H1 (cell line): ENCODE measurements around the gene SLC39A13. TPM values are rescaled to one million over a fixed set of nuclear protein-coding genes. Genes with fewer than 3 reads are reported as not detected.

Experiments used
- BACH1 ChIP-seq: IDR thresholded peaks from 2 replicates; pipeline ENCODE4 v1.6.1; 2012; ENCODE audit warnings: low read length, improper control_type of control experiment
- CREB1 ChIP-seq: IDR thresholded peaks from 2 replicates; pipeline ENCODE4 v1.6.1; 2012; ENCODE audit warnings: inconsistent platforms
- CTCF ChIP-seq, 3 experiments: IDR thresholded peaks; 1 replicate in 2 of 3; 2 replicates in 1 of 3; pipeline versions ENCODE4 v1.5.1 to v1.6.1; 2011; ENCODE audit warnings: low read length in 3 of 3, mild to moderate bottlenecking in 3 of 3, inconsistent platforms in 2 of 3, low read depth in 1 of 3, moderate library complexity in 1 of 3; ENCODE audit not compliant: insufficient read depth in 1 of 3; ENCODE audit errors: control extremely low read depth in 1 of 3
- RBBP5 ChIP-seq: IDR thresholded peaks from 2 replicates; pipeline ENCODE4 v1.7.1; 2012; ENCODE audit warnings: low read depth, mild to moderate bottlenecking, inconsistent platforms, low read length, moderate library complexity, borderline replicate concordance
- polyA plus RNA-seq, 7 experiments: library from polyadenylated mRNA; depleted of rRNA in 3 of 7; stranded (reverse) in 5 of 7; unstranded in 2 of 7; fragments of >200 nt in 5 of 7; fragments of 200-250 nt in 2 of 7; gene quantifications; 1 replicate in 5 of 7; 2 replicates in 1 of 7; 4 replicates in 1 of 7; pipeline versions ENCODE4 v1.2.1 to v1.2.3, GENCODE V29; 2011 to 2013; ENCODE audit warnings: missing spikeins in 2 of 7, mixed read lengths in 2 of 7
- total RNA-seq: library from RNA; stranded (reverse); fragmentation: NEBNext Ultra II Directional; extraction: Animal tissue kit (Norgen Biotek cat#: 25700); gene quantifications from 2 replicates; pipeline ENCODE4 v1.2.1, GENCODE V29; 2021
- TF ChIP-seq, protein P1 (sequence below): fragments of 300-600 bp; sonication (generic); IDR thresholded peaks from 2 replicates; pipeline ENCODE4 v1.7.1; 2012; ENCODE audit warnings: low read length, moderate library complexity, mild to moderate bottlenecking, inconsistent platforms; ENCODE audit not compliant: insufficient replicate concordance
- TF ChIP-seq, protein P2 (sequence below): IDR thresholded peaks from 2 replicates; pipeline ENCODE4 v1.6.1; 2012; ENCODE audit warnings: inconsistent platforms

Gene SLC39A13
- total and polyA plus RNA-seq, 2 of the 8 experiments (the other 6 are each of a cell fraction or from before 2014, with no cell fraction given): 23.2 to 30.0 TPM

GRCh38 chr11:47410370-47411264 lies 2.2 kb downstream of the SLC39A13 start (continued):
- TF ChIP-seq, protein P1, sequence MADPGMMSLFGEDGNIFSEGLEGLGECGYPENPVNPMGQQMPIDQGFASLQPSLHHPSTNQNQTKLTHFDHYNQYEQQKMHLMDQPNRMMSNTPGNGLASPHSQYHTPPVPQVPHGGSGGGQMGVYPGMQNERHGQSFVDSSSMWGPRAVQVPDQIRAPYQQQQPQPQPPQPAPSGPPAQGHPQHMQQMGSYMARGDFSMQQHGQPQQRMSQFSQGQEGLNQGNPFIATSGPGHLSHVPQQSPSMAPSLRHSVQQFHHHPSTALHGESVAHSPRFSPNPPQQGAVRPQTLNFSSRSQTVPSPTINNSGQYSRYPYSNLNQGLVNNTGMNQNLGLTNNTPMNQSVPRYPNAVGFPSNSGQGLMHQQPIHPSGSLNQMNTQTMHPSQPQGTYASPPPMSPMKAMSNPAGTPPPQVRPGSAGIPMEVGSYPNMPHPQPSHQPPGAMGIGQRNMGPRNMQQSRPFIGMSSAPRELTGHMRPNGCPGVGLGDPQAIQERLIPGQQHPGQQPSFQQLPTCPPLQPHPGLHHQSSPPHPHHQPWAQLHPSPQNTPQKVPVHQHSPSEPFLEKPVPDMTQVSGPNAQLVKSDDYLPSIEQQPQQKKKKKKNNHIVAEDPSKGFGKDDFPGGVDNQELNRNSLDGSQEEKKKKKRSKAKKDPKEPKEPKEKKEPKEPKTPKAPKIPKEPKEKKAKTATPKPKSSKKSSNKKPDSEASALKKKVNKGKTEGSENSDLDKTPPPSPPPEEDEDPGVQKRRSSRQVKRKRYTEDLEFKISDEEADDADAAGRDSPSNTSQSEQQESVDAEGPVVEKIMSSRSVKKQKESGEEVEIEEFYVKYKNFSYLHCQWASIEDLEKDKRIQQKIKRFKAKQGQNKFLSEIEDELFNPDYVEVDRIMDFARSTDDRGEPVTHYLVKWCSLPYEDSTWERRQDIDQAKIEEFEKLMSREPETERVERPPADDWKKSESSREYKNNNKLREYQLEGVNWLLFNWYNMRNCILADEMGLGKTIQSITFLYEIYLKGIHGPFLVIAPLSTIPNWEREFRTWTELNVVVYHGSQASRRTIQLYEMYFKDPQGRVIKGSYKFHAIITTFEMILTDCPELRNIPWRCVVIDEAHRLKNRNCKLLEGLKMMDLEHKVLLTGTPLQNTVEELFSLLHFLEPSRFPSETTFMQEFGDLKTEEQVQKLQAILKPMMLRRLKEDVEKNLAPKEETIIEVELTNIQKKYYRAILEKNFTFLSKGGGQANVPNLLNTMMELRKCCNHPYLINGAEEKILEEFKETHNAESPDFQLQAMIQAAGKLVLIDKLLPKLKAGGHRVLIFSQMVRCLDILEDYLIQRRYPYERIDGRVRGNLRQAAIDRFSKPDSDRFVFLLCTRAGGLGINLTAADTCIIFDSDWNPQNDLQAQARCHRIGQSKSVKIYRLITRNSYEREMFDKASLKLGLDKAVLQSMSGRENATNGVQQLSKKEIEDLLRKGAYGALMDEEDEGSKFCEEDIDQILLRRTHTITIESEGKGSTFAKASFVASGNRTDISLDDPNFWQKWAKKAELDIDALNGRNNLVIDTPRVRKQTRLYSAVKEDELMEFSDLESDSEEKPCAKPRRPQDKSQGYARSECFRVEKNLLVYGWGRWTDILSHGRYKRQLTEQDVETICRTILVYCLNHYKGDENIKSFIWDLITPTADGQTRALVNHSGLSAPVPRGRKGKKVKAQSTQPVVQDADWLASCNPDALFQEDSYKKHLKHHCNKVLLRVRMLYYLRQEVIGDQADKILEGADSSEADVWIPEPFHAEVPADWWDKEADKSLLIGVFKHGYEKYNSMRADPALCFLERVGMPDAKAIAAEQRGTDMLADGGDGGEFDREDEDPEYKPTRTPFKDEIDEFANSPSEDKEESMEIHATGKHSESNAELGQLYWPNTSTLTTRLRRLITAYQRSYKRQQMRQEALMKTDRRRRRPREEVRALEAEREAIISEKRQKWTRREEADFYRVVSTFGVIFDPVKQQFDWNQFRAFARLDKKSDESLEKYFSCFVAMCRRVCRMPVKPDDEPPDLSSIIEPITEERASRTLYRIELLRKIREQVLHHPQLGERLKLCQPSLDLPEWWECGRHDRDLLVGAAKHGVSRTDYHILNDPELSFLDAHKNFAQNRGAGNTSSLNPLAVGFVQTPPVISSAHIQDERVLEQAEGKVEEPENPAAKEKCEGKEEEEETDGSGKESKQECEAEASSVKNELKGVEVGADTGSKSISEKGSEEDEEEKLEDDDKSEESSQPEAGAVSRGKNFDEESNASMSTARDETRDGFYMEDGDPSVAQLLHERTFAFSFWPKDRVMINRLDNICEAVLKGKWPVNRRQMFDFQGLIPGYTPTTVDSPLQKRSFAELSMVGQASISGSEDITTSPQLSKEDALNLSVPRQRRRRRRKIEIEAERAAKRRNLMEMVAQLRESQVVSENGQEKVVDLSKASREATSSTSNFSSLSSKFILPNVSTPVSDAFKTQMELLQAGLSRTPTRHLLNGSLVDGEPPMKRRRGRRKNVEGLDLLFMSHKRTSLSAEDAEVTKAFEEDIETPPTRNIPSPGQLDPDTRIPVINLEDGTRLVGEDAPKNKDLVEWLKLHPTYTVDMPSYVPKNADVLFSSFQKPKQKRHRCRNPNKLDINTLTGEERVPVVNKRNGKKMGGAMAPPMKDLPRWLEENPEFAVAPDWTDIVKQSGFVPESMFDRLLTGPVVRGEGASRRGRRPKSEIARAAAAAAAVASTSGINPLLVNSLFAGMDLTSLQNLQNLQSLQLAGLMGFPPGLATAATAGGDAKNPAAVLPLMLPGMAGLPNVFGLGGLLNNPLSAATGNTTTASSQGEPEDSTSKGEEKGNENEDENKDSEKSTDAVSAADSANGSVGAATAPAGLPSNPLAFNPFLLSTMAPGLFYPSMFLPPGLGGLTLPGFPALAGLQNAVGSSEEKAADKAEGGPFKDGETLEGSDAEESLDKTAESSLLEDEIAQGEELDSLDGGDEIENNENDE: no peak
- TF ChIP-seq CTCF (IDR thresholded peaks at IDR 0.05; ENCODE audit: control extremely low read depth in 1 of 3, insufficient read depth in 1 of 3, low read depth in 1 of 3, low read length in 3 of 3): no peak
- TF ChIP-seq, protein P2, sequence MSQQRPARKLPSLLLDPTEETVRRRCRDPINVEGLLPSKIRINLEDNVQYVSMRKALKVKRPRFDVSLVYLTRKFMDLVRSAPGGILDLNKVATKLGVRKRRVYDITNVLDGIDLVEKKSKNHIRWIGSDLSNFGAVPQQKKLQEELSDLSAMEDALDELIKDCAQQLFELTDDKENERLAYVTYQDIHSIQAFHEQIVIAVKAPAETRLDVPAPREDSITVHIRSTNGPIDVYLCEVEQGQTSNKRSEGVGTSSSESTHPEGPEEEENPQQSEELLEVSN: no peak
- TF ChIP-seq CREB1: no peak
- no peak for TF ChIP-seq RBBP5
- no peak for TF ChIP-seq BACH1
